Stromal cell of bone marrow (primary cell): ENCODE measurements around the gene ZNF165.
A peak's percentile ranks its signal among the peaks of the same experiment; 100 is the strongest.
"Not testable (repeated sequence)": the region's sequence is repeated elsewhere in the genome, so short reads cannot be mapped to it uniquely, and the experiment has no call there.

Source experiments
- DNase-seq: peaks from one replicate; pipeline ENCODE4 v3.0.0-alpha.2; 2012; ENCODE audit warnings: low read depth

The ZNF165 gene

DNA sequence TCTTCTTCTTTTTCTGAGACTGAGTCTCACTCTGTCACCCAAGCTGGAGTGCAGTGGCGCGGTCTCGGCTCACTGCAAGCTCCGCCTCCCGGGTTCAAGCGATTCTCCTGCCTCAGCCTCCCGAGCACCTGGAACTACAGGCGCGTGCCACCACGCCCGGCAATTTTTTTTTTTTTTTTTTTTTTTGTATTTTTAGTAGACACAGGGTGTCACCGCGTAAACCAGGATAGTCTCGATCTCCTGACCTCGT is at the start of gene ZNF165:
Gene ZNF165 (plus strand): TSS at position 188 of the 250 bp plus-strand sequence. CDS start 4,913 bp downstream, outside the sequence.
- DNase-seq = not testable (repeated sequence)

- no peak for DNase-seq
Observed at GRCh38 chr6:28053584-28053983, 26.8 kb upstream of the ZNF165 start.

- DNase-seq = no peak
Observed at GRCh38 chr6:28060405-28060804, 20.0 kb upstream of the ZNF165 start.

DNA sequence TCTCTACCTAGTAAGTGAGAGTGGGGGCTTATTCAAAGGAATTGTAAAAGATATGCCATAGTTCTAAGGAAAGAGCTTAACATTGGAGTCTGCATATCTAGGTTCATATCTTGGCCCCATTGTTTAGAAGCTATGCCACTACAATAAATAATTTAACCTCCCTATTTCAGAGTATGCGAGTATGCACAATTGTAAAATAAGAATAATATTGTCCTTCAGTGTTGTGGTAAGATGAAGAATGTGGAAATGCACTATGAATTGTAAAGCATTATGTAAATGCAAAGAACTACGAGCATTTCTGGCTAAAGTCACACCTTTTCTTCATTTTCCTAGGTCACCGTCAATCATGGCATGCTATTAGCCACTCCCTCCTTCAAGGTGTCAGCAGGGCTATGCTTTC is 16.1 kb upstream of the ZNF165 start:
- DNase-seq = no peak

DNA sequence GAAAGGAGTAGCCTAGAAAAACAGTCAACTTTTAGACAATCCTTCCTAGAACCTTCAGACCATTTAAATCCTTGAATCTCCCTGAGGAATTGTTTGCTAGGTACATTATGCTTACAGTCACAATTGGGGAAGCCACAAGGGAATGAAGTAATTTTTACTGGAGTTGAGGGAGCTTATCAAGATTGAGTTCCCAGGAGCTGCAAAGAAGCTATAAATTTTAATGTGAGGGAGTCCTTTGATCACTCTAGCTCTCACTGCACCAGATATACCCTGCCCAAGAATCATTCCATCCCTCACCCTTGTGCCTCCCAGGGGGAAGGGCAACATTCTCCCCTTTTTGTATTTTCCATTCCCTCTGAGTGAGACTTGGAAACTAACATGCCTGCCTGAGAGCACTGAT is 12.3 kb upstream of the ZNF165 start:
- no peak for DNase-seq

DNA sequence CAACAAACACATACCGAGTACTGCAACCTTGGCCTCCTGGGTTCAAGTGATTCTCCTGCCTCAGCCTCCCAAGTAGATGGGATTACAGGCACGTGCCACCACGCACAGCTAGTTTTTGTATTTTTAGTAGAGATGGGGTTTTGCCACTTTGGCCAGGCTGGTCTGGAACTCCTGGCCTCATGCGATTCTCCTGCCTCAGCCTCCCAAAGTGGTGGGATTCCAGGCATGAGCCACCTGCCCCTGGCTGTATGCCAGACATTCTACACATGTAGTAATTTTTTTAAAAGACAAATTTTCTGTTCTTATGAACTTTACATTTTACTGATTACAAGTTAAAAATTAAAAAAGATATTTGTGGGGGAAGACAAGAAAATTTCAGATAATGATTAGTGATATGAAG is 9.4 kb upstream of the ZNF165 start:
- not testable (repeated sequence) for DNase-seq

GRCh38 chr6:28078050-28078449 is 2.3 kb upstream of the ZNF165 start:
- no peak for DNase-seq

- DNase-seq = no peak
Observed at GRCh38 chr6:28078836-28079235, 1.5 kb upstream of the ZNF165 start.

DNA sequence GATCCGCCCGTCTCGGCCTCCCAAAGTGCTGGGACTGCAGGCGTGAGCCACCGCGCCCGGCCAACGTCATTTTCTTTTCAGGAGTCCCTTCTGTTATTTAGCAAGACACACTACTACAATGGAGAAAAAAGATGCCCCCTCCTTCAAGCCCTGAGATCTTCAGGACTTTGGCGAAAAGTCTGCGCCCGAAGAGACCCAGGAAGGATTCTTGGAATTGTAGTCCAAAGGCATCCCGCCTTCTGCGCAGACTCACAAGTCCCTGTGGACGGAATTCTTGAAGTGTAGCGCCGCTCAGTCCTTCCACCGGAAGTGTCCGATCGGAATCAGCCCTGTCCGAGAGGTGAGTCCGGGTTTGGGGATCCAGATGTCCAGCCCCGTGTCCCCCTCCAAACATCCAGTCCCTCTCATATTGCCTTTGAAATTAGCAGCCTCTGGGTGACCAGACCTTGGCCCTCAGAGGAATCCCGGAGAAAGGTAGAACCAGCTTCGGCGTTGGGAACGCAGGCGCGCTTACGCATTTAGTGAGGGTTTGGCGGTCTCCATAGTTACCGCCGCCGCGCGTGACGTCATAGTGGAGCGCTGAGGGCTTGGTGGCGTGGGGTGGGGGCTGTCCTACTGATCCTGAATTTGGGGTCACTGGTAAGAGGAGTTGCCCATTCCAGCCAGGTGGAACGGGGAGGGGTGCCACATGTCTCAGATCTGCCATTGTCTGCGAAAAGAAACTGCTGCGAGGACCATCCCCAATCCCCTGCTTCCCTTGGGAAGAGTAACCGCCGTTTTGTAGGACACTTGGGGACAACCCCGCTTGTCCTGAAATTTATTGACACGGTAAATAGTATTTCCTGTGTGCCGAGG is 490 bp downstream of the ZNF165 start:
- DNase-seq = peak; percentile 92

GRCh38 chr6:28081486-28081751 is 1.1 kb downstream of the ZNF165 start:
- DNase-seq = no peak

- no peak for DNase-seq
Observed at GRCh38 chr6:28082939-28083338, 2.6 kb downstream of the ZNF165 start.

GRCh38 chr6:28089054-28089453 is 8.7 kb downstream of the ZNF165 start:
- DNase-seq = no peak

- DNase-seq = no peak
Observed at GRCh38 chr6:28090917-28091586, 10.7 kb downstream of the ZNF165 start.

GRCh38 chr6:28102222-28102621 is 21.9 kb downstream of the ZNF165 start:
- DNase-seq = not testable (repeated sequence)

DNA sequence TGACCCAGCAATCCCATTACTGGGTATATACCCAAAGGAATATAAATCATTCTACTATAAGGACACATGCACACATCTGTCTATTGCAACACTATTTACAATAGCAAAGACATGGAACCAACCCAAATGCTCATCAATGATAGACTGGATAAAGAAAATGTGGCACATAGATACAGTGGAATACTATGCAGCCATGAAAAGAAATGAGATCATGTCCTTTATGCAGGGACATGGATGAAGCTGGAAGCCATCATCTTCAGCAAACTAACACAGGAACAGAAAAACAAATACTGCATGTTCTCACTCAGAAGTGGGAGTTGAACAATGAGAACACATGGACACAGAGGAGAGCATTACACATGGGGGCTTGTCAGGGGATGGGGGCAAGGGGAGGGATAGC is 22.3 kb downstream of the ZNF165 start:
- not testable (repeated sequence) for DNase-seq

GRCh38 chr6:28104392-28105244 is 24.2 kb downstream of the ZNF165 start:
- peak; percentile 58 for DNase-seq

- DNase-seq = no peak
Observed at GRCh38 chr6:28105245-28105639, 24.9 kb downstream of the ZNF165 start.

DNA sequence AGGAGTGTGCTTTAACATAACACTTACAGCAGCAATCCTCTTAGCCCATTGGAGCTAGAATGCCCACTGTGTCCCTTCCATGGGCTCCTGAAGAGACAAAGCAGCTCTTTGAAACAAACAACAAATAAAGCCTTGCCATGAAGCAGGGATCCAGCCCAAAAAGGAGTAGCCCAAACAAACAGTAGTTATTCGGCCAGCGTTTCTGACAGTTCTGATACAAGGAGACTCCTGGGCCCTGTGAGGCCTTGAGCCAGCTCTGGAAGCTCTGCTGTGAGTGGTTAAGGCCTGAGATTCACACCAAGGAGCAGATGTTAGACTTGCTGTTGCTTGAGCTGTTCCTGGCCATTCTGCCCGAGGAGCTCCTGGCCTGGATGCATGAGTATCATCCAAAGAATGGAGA is 27.1 kb downstream of the ZNF165 start:
- DNase-seq = no peak

DNA sequence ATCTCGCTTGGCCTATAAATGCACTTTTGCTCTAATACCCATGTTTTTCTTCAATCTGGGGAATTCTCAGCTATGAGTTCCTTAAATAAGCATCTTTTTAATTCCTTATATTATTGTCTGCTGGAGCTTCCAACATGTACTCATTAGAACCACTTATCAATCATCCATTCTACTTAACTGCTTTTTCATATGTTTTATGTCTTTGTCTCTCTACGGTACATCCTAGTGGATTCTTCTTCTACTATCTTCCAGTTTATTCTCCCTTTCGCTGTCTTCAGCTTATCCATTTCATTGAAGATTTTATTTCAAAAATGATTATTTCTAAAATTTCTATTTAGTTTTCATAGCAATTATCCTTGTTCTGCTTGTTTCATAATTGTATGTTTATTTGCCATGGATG is 31.6 kb downstream of the ZNF165 start:
- no peak for DNase-seq

DNA sequence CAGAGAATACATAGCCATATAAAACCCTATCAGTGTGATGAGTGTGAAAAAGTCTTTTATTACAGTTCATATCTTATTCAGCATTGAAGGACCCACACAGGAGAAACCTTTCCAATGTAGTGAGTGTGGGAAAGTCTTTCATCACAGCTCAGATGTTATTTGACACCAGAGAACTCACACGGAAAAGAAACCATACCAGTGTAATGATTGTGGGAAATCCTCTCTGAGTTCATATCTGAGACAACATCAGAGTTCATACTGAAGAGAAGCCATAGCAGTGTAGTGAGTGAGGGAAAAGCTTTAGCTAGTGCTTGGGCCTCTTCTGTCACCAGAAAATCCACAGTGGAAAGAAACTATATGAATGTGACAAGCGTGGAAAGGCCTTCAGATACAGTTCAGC is 35.4 kb downstream of the ZNF165 start:
- no peak for DNase-seq

GRCh38 chr6:28117386-28118050 is 37.1 kb downstream of the ZNF165 start:
- no peak for DNase-seq

- DNase-seq = no peak
Observed at GRCh38 chr6:28118217-28118616, 37.8 kb downstream of the ZNF165 start.

DNA sequence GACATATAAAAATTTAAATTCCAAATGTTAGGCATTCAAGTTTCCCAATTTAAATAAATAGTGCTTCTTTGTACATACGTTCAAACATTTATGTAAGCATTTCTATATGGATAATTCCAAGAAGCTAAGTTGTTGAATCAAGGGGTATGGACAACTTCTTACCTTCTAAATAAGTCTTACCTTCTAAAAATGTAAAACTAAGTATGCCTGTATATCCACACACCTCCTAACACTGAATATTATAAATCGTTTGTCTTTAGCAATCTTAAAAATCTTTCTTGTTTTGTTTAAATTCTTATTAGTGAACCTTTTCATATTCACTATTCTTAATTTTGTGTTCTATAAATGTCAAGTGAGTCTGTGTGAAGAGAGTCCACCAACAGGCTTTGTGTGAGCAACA is 41.5 kb downstream of the ZNF165 start:
- DNase-seq = no peak
